Panc1 (cell line): ENCODE results near the gene WFS1. TPM values are rescaled to one million over a fixed set of nuclear protein-coding genes. Genes with fewer than 3 reads are reported as not detected.

ENCODE experiments used
- ATAC-seq: fragments of 200-7000 bp; cut with Tn5 transposase; 2 replicates; pipeline ENCODE4 v1.9.1; 2020; ENCODE audit warnings: mild to moderate bottlenecking, moderate library complexity
- BruUV-seq: library from RNA; stranded (reverse); fragments of 400-500 nt; replicated peaks from 2 replicates; lab custom pipeline; 2021; lab: Mats Ljungman, UMichigan
- CTCF ChIA-PET: fragments of 300-600 bp; sonication (Branson Sonifier 250); formaldehyde crosslinking; loops from one replicate; lab custom pipeline; 2022; ENCODE audit warnings: antibody characterized with exemption; lab: Charles Lee
- POLR2A ChIA-PET: fragments of 300-600 bp; sonication (Branson Sonifier 250); formaldehyde crosslinking; loops from one replicate; lab custom pipeline; 2022; ENCODE audit warnings: antibody characterized with exemption; lab: Charles Lee
- DNase-seq: peaks from one replicate; pipeline ENCODE4 v3.0.0-alpha.2; 2010; ENCODE audit warnings: low read depth, low spot score
- H3K27ac ChIP-seq: 2 replicates; pipeline ENCODE4 v1.5.1; 2011; ENCODE audit warnings: mild to moderate bottlenecking, low read length, inconsistent platforms
- H3K27me3 ChIP-seq: fragments of 200-500 bp; sonication (Bioruptor generic); 2 replicates; pipeline ENCODE4 v1.6.0; 2014; ENCODE audit warnings: low read length, inconsistent platforms; ENCODE audit not compliant: control insufficient read depth, insufficient read depth
- H3K36me3 ChIP-seq: fragments of 200-500 bp; sonication (Bioruptor generic); 2 replicates; pipeline ENCODE4 v1.5.1; 2014; ENCODE audit warnings: inconsistent platforms, mild to moderate bottlenecking, low read length, moderate library complexity; ENCODE audit not compliant: control insufficient read depth, insufficient read depth
- H3K4me1 ChIP-seq: 2 replicates; pipeline ENCODE4 v1.5.1; 2011; ENCODE audit warnings: inconsistent platforms, mild to moderate bottlenecking, low read length, moderate library complexity; ENCODE audit not compliant: control insufficient read depth, insufficient read depth
- H3K4me3 ChIP-seq, 2 experiments: 2 replicates each; pipeline ENCODE4 v1.5.1; 2011 to 2012; ENCODE audit warnings: low read depth in 2 of 2, low read length in 2 of 2, mild to moderate bottlenecking in 2 of 2, inconsistent platforms in 1 of 2, moderate library complexity in 1 of 2
- H3K9me3 ChIP-seq: fragments of 200-500 bp; sonication (Bioruptor generic); 2 replicates; pipeline ENCODE4 v1.5.1; 2014; ENCODE audit warnings: low read depth, mild to moderate bottlenecking, inconsistent platforms, low read length, moderate library complexity; ENCODE audit not compliant: control insufficient read depth, insufficient read depth
- POLR2AphosphoS5 ChIP-seq: IDR thresholded peaks from 2 replicates; pipeline ENCODE4 v1.6.1; 2012; ENCODE audit warnings: mild to moderate bottlenecking, low read depth, low read length, moderate library complexity
- SIN3A ChIP-seq: IDR thresholded peaks from 2 replicates; pipeline ENCODE4 v1.6.1; 2012; ENCODE audit warnings: low read depth, mild to moderate bottlenecking, low read length, moderate library complexity, borderline replicate concordance; ENCODE audit not compliant: insufficient read depth
- TCF7L2 ChIP-seq: IDR thresholded peaks from 2 replicates; pipeline ENCODE4 v1.6.1; 2011; ENCODE audit warnings: mild to moderate bottlenecking, low read depth, low read length, inconsistent platforms
- in situ Hi-C: cut with HindIII; loops from 2 replicates; pipeline ENCODE4 v1.10.0; 2016; ENCODE audit warnings: low sequenced_read_pairs, low pct_unique_long_range_greater_than_20kb
- intact Hi-C: fragments of 100-400 bp; cut with micrococcal nuclease; formaldehyde crosslinking; loops from one replicate; pipeline ENCODE4 v1.10.0; 2022; ENCODE audit not compliant: unreplicated experiment
- total RNA-seq: library from RNA; stranded (reverse); gene quantifications from one replicate; pipeline ENCODE4 v1.2.1, GENCODE V29; 2021; ENCODE audit not compliant: unreplicated experiment
- TF ChIP-seq, protein P1 (sequence below), 2 experiments: IDR thresholded peaks; 2 replicates each; pipeline ENCODE4 v1.6.1; 2011 to 2012; ENCODE audit warnings: low read depth in 2 of 2, control low read depth in 1 of 2, low read length in 1 of 2, mild to moderate bottlenecking in 1 of 2, moderate library complexity in 1 of 2; ENCODE audit not compliant: insufficient read depth in 1 of 2
- TF ChIP-seq, protein P2 (sequence below): fragments of 450-650 bp; IDR thresholded peaks from 2 replicates; pipeline ENCODE4 v1.5.1; 2017; ENCODE audit warnings: mild to moderate bottlenecking

The WFS1 gene
- total RNA-seq, 1 experiment from 2014 or later: 67.5 TPM

GRCh38 chr4:6345096-6345830, 75.6 kb downstream of the WFS1 start:
- TF ChIP-seq, protein P1, sequence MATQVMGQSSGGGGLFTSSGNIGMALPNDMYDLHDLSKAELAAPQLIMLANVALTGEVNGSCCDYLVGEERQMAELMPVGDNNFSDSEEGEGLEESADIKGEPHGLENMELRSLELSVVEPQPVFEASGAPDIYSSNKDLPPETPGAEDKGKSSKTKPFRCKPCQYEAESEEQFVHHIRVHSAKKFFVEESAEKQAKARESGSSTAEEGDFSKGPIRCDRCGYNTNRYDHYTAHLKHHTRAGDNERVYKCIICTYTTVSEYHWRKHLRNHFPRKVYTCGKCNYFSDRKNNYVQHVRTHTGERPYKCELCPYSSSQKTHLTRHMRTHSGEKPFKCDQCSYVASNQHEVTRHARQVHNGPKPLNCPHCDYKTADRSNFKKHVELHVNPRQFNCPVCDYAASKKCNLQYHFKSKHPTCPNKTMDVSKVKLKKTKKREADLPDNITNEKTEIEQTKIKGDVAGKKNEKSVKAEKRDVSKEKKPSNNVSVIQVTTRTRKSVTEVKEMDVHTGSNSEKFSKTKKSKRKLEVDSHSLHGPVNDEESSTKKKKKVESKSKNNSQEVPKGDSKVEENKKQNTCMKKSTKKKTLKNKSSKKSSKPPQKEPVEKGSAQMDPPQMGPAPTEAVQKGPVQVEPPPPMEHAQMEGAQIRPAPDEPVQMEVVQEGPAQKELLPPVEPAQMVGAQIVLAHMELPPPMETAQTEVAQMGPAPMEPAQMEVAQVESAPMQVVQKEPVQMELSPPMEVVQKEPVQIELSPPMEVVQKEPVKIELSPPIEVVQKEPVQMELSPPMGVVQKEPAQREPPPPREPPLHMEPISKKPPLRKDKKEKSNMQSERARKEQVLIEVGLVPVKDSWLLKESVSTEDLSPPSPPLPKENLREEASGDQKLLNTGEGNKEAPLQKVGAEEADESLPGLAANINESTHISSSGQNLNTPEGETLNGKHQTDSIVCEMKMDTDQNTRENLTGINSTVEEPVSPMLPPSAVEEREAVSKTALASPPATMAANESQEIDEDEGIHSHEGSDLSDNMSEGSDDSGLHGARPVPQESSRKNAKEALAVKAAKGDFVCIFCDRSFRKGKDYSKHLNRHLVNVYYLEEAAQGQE (IDR thresholded peaks at IDR 0.05; ENCODE audit: insufficient read depth in 1 of 2, low read depth in 2 of 2, low read length in 1 of 2): no peak
- TF ChIP-seq TCF7L2: no peak
- TF ChIP-seq SIN3A: no peak
- TF ChIP-seq, protein P2, sequence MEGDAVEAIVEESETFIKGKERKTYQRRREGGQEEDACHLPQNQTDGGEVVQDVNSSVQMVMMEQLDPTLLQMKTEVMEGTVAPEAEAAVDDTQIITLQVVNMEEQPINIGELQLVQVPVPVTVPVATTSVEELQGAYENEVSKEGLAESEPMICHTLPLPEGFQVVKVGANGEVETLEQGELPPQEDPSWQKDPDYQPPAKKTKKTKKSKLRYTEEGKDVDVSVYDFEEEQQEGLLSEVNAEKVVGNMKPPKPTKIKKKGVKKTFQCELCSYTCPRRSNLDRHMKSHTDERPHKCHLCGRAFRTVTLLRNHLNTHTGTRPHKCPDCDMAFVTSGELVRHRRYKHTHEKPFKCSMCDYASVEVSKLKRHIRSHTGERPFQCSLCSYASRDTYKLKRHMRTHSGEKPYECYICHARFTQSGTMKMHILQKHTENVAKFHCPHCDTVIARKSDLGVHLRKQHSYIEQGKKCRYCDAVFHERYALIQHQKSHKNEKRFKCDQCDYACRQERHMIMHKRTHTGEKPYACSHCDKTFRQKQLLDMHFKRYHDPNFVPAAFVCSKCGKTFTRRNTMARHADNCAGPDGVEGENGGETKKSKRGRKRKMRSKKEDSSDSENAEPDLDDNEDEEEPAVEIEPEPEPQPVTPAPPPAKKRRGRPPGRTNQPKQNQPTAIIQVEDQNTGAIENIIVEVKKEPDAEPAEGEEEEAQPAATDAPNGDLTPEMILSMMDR: no peak
- no peak for TF ChIP-seq POLR2AphosphoS5
- ChIA-PET CTCF (no interaction called here), POLR2A (no interaction called here)
- H3K27me3 ChIP-seq: no peaks in the 10 kb centered on the region
- no TSS peak for BruUV-seq
- no peaks in the 10 kb centered on the region for H3K36me3 ChIP-seq
- H3K4me3 ChIP-seq: no peak overlapping the region
- intact Hi-C loops (no loop called here), in situ Hi-C loops (no loop called here)
- H3K27ac ChIP-seq: peak overlapping the region; percentile 69
- H3K9me3 ChIP-seq: no peaks in the 10 kb centered on the region
- peaks cover 28% of the 10 kb centered on the region for H3K4me1 ChIP-seq
- DNase-seq (no peak), ATAC-seq (no peak)

- Histone ChIP-seq H3K4me3 (no peak overlapping the region), H3K36me3 (no peaks in the 10 kb centered on the region), H3K4me1 (peaks cover 28% of the 10 kb centered on the region), H3K27me3 (no peaks in the 10 kb centered on the region), H3K9me3 (no peaks in the 10 kb centered on the region), H3K27ac (no peak overlapping the region)
- no TSS peak for BruUV-seq
- ChIA-PET CTCF (no interaction called here), POLR2A (no interaction called here)
- no peak for DNase-seq
- intact Hi-C loops (no loop called here), in situ Hi-C loops (no loop called here)
- TF ChIP-seq SIN3A (no peak), TCF7L2 (no peak), POLR2AphosphoS5 (no peak)
- TF ChIP-seq, protein P2: no peak
- TF ChIP-seq, protein P1 (IDR thresholded peaks at IDR 0.05; ENCODE audit: insufficient read depth in 1 of 2, low read depth in 2 of 2, low read length in 1 of 2): no peak
- ATAC-seq: no peak
Observed at GRCh38 chr4:6345866-6346265, 76.2 kb downstream of the WFS1 start.
